GM18498 (cell line): Measurements from ENCODE around the gene ZC3H15.
"Not testable (repeated sequence)": the region's sequence is repeated elsewhere in the genome, so short reads cannot be mapped to it uniquely, and the experiment has no call there.

Experiments
- ATAC-seq: cut with Tn5 transposase; IDR thresholded peaks from one replicate; pipeline ENCODE4 v1.9.1; 2021; ENCODE audit warnings: mild to moderate bottlenecking, moderate library complexity; ENCODE audit not compliant: unreplicated experiment

The ZC3H15 gene

GRCh38 chr2:186485871-186486650 is at the start of gene ZC3H15:
Gene ZC3H15, plus strand, starts transcription at chr2:186486260. Its CDS starts 123 bp downstream, at chr2:186486383.
- ATAC-seq: peak; percentile 83

GRCh38 chr2:186437719-186438118 is 48.3 kb upstream of the ZC3H15 start:
- no peak for ATAC-seq

GRCh38 chr2:186439673-186440095 is 46.4 kb upstream of the ZC3H15 start:
- ATAC-seq: not testable (repeated sequence)

- ATAC-seq: no peak
Measured at GRCh38 chr2:186440506-186440905, 45.6 kb upstream of the ZC3H15 start.

- no peak for ATAC-seq
Measured at GRCh38 chr2:186442885-186443284, 43.2 kb upstream of the ZC3H15 start.

- no peak for ATAC-seq
Measured at GRCh38 chr2:186443851-186444250, 42.2 kb upstream of the ZC3H15 start.

GRCh38 chr2:186445506-186445905 is 40.6 kb upstream of the ZC3H15 start:
- ATAC-seq: no peak

GRCh38 chr2:186455613-186456012 is 30.4 kb upstream of the ZC3H15 start:
- no peak for ATAC-seq

- ATAC-seq: no peak
Measured at GRCh38 chr2:186456941-186457340, 29.1 kb upstream of the ZC3H15 start.

GRCh38 chr2:186457908-186458307 is 28.2 kb upstream of the ZC3H15 start:
- ATAC-seq: no peak

- ATAC-seq: no peak
Measured at GRCh38 chr2:186459009-186459408, 27.1 kb upstream of the ZC3H15 start.

GRCh38 chr2:186460465-186460864 is 25.6 kb upstream of the ZC3H15 start:
- ATAC-seq: peak; percentile 85

GRCh38 chr2:186466743-186467142 is 19.3 kb upstream of the ZC3H15 start:
- no peak for ATAC-seq

- ATAC-seq: no peak
Measured at GRCh38 chr2:186467421-186467820, 18.6 kb upstream of the ZC3H15 start.

GRCh38 chr2:186472722-186473493 is 13.2 kb upstream of the ZC3H15 start:
- not testable (repeated sequence) for ATAC-seq

GRCh38 chr2:186474239-186474638 is 11.8 kb upstream of the ZC3H15 start:
- ATAC-seq: peak; percentile 83

GRCh38 chr2:186477790-186478189 is 8.3 kb upstream of the ZC3H15 start:
- no peak for ATAC-seq

GRCh38 chr2:186480991-186481390 is 5.1 kb upstream of the ZC3H15 start:
- no peak for ATAC-seq

GRCh38 chr2:186484062-186484735 is 1.9 kb upstream of the ZC3H15 start:
- no peak for ATAC-seq

GRCh38 chr2:186485576-186485870 is 537 bp upstream of the ZC3H15 start:
- no peak for ATAC-seq
